ENCODE measurements around the gene CTNND2. TPM values are rescaled to one million over a fixed set of nuclear protein-coding genes. Genes with fewer than 3 reads are reported as not detected.

The CTNND2 gene
- total and polyA plus RNA-seq, 2 donors (not counting 1 experiment from before 2014, with no cell fraction given) = not detected

GRCh38 chr5:11146171-11146570 is 758.1 kb downstream of the CTNND2 start:
- no peak overlapping the region for H3K27ac ChIP-seq (ENCODE audit: low read length in 2 of 2)
- H3K36me3 ChIP-seq (replicated peaks in 1 of 2; ENCODE audit: control extremely low read depth in 1 of 2, control insufficient read depth in 1 of 2, extremely low read depth in 1 of 2, insufficient read depth in 2 of 2, low read length in 1 of 2) = no peaks in the 10 kb centered on the region
- no peaks in the 10 kb centered on the region for H3K4me1 ChIP-seq (ENCODE audit: control insufficient read depth in 2 of 2, insufficient read depth in 2 of 2, low read length in 2 of 2)
- intact Hi-C loops (cut with micrococcal nuclease) = no loop called here
- H2AFZ ChIP-seq (ENCODE audit: insufficient read depth, low read depth, low read length, poor library complexity, severe bottlenecking) = no peak overlapping the region
- H3K4me1 Mint-ChIP-seq = no peaks in the 10 kb centered on the region
- no peaks in the 10 kb centered on the region for H3K27me3 Mint-ChIP-seq
- H3K4me3 ChIP-seq (ENCODE audit: control extremely low read depth in 1 of 5, extremely low read depth in 1 of 5, insufficient read depth in 1 of 5, low read depth in 2 of 5, low read length in 4 of 5) = no peak overlapping the region
- H3K9ac ChIP-seq (ENCODE audit: low read length) = no peak overlapping the region
- peaks cover 0 to 3% (median 0%) of the 10 kb centered on the region in 3 donors for H3K9me3 ChIP-seq (ENCODE audit: control extremely low read depth in 1 of 3, control insufficient read depth in 2 of 3, insufficient read depth in 1 of 3, low read length in 2 of 3)
- TF ChIP-seq CTCF (IDR thresholded peaks at IDR 0.05) (no peak), EZH2 (IDR thresholded peaks at IDR 0.05; ENCODE audit: borderline replicate concordance, insufficient read depth, low read depth, low read length, poor library complexity, severe bottlenecking) (no peak)
- ATAC-seq (ENCODE audit: low read depth) (no peak), DNase-seq (no peak)
- no peak overlapping the region for H3K4me3 Mint-ChIP-seq
- no peak overlapping the region for H3K27ac Mint-ChIP-seq
- H3K9me3 Mint-ChIP-seq (ENCODE audit: insufficient read depth) = no peaks in the 10 kb centered on the region
- ChIA-PET CTCF (no interaction called here), POLR2A (no interaction called here)
- H3K79me2 ChIP-seq (ENCODE audit: control insufficient read depth, insufficient read depth, low read length) = no peaks in the 10 kb centered on the region
- no peaks in the 10 kb centered on the region for H3K27me3 ChIP-seq (replicated peaks in 1 of 4; ENCODE audit: control extremely low read depth in 1 of 4, control insufficient read depth in 3 of 4, insufficient read depth in 4 of 4, low read length in 3 of 4)
- 100% methylated on average over 2 of the region's 4 CpGs for WGBS (ENCODE audit: insufficient coverage)
- no peaks in the 10 kb centered on the region for H4K20me1 ChIP-seq (ENCODE audit: control insufficient read depth, insufficient read depth, low read length, poor library complexity, severe bottlenecking)
- no peak overlapping the region for H3K4me2 ChIP-seq (replicated peaks; ENCODE audit: low read depth, low read length, poor library complexity, severe bottlenecking)

GRCh38 chr5:11143456-11144267 is 760.6 kb downstream of the CTNND2 start:
- Mint-ChIP-seq H3K9me3 (ENCODE audit: insufficient read depth) (no peaks in the 10 kb centered on the region), H3K4me3 (no peak overlapping the region), H3K4me1 (no peaks in the 10 kb centered on the region), H3K27ac (no peak overlapping the region), H3K27me3 (peaks cover 5% of the 10 kb centered on the region)
- H3K79me2 ChIP-seq (ENCODE audit: control insufficient read depth, insufficient read depth, low read length) = no peaks in the 10 kb centered on the region
- H3K4me2 ChIP-seq (replicated peaks; ENCODE audit: low read depth, low read length, poor library complexity, severe bottlenecking) = no peak overlapping the region
- POLR2A ChIA-PET = no interaction called here
- H3K4me3 ChIP-seq (ENCODE audit: control extremely low read depth in 1 of 5, extremely low read depth in 1 of 5, insufficient read depth in 1 of 5, low read depth in 2 of 5, low read length in 4 of 5) = no peak overlapping the region
- no peaks in the 10 kb centered on the region for H3K36me3 ChIP-seq (replicated peaks in 1 of 2; ENCODE audit: control extremely low read depth in 1 of 2, control insufficient read depth in 1 of 2, extremely low read depth in 1 of 2, insufficient read depth in 2 of 2, low read length in 1 of 2)
- no peaks in the 10 kb centered on the region for H3K4me1 ChIP-seq (ENCODE audit: control insufficient read depth in 2 of 2, insufficient read depth in 2 of 2, low read length in 2 of 2)
- CTCF ChIA-PET = no interaction called here
- TF ChIP-seq EZH2 (IDR thresholded peaks at IDR 0.05; ENCODE audit: borderline replicate concordance, insufficient read depth, low read depth, low read length, poor library complexity, severe bottlenecking) (no peak), CTCF (IDR thresholded peaks at IDR 0.05) (no peak)
- no peak overlapping the region for H2AFZ ChIP-seq (ENCODE audit: insufficient read depth, low read depth, low read length, poor library complexity, severe bottlenecking)
- H3K27me3 ChIP-seq (replicated peaks in 1 of 4; ENCODE audit: control extremely low read depth in 1 of 4, control insufficient read depth in 3 of 4, insufficient read depth in 4 of 4, low read length in 3 of 4) = no peaks in the 10 kb centered on the region
- intact Hi-C loops (cut with micrococcal nuclease) = no loop called here
- no peak overlapping the region for H3K27ac ChIP-seq (ENCODE audit: low read length in 2 of 2)
- ATAC-seq (ENCODE audit: low read depth) = no peak
- no peaks in the 10 kb centered on the region for H4K20me1 ChIP-seq (ENCODE audit: control insufficient read depth, insufficient read depth, low read length, poor library complexity, severe bottlenecking)
- H3K9me3 ChIP-seq (ENCODE audit: control extremely low read depth in 1 of 3, control insufficient read depth in 2 of 3, insufficient read depth in 1 of 3, low read length in 2 of 3) = peaks cover 0 to 3% (median 0%) of the 10 kb centered on the region in 3 donors
- WGBS (ENCODE audit: insufficient coverage) = 33% methylated on average over 1 of the region's 3 CpGs
- H3K9ac ChIP-seq (ENCODE audit: low read length) = no peak overlapping the region
- no peak for DNase-seq
